Heart left ventricle (tissue), 13 donors: ENCODE results near the gene FTO.

Experiments used
- CTCF ChIP-seq, 12 donors: fragments of 200-600 bp; sonication (generic) in 4 of 12; IDR thresholded peaks; one replicate each; pipeline versions ENCODE4 v1.5.0 to v1.8.0; 2018 to 2022; ENCODE audit warnings: antibody characterized with exemption in 12 of 12, mild to moderate bottlenecking in 5 of 12
- POLR2A ChIP-seq, 2 donors: fragments of 450-650 bp; IDR thresholded peaks; one replicate each; pipeline ENCODE4 v1.6.1; 2017; ENCODE audit warnings: antibody characterized with exemption in 2 of 2, mild to moderate bottlenecking in 2 of 2, moderate library complexity in 2 of 2
- donor health status: ischemic (EF 13 %, LVEDD 7.1; RV severe dilation, severe dysfunction).
- donor health status: DM: no; HTN: yes; CAD: no.
- donor health status: DM: no; HTN: no; CAD: no.
- donor health status: ischemic (EF 25% LVEDD 6.9; RV normal size, moderate dysfunction).
- donor health status: ischemic (EF 25% LVEDD 5.7; RV mildly dilated, moderate dysfunction).
- donor health status: ischemic (EF 35%, LVEDD 5.7; RV mildly dilated, moderate dysfunction).
- donor health status: nonischemic (EF 11% LVEDD 7.7; RV severe dilation, severe dysfunction).
- donor health status: DM: yes; HTN: yes; CAD: no.
- donor health status: PGD.
- donor health status: ischemic (EF 29% LVEDD 5.4; RV normal size, mild dysfunction).
- donor health status: nonischemic (EF 23%, LVEDD 6.1; RV moderate dilation, normal function).

- TF ChIP-seq CTCF (IDR thresholded peaks at IDR 0.05) (no peak), POLR2A (IDR thresholded peaks at IDR 0.05) (no peak)
These were observed 22.6 kb upstream of the FTO start for GRCh38 chr16:53681354-53681753.
